Fibroblast of villous mesenchyme (primary cell): Measurements from ENCODE around the gene COQ8B. TPM values are rescaled to one million over a fixed set of nuclear protein-coding genes. Genes with fewer than 3 reads are reported as not detected.

ENCODE experiments used
- DNase-seq: peaks from one replicate; pipeline ENCODE4 v3.0.0-alpha.2; 2010; ENCODE audit warnings: low read depth
- H3K4me3 ChIP-seq: 2 replicates; pipeline ENCODE4 v1.5.1; 2011; ENCODE audit warnings: low read depth, mild to moderate bottlenecking, low read length
- CTCF ChIP-seq: IDR thresholded peaks from 2 replicates; pipeline ENCODE4 v1.5.1; 2012; ENCODE audit warnings: low read depth, mild to moderate bottlenecking, low read length; ENCODE audit not compliant: insufficient read depth
- total RNA-seq: library from RNA; depleted of rRNA; stranded (reverse); fragments of >200 nt; gene quantifications from 2 replicates; pipeline ENCODE4 v1.2.3, GENCODE V29; 2012

The COQ8B gene
- total RNA-seq, 1 donor = 32.0 TPM

DNA sequence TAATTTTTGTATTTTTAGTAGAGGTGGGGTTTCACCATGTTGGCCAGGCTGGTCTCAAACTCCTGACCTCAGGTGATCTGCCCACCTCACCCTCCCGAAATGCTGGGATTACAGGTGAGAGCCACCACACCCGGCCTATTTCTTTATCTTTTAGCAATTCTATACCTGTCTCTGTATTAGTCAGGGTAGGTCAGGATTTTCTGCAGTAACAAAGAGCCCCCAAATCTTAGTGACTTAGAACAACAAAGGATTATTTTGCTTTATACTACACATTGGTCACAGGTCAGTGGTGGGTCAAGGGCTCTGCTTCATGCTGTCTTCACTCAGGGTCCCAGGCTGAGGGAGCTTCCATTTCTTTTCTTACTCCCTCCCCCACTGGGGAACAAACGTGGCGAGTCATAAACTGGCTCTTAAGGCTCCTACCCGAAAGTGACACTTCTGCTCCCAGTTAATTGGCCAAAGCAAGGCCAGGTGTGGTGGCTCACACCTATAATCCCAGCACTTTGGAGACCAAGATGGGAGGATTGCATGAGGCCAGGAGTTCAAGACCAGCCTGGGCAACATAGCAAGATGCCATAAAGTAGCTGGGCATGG is 7.1 kb upstream of the COQ8B start:
- no peak overlapping the region for H3K4me3 ChIP-seq
- DNase-seq = no peak
- TF ChIP-seq CTCF = no peak

DNA sequence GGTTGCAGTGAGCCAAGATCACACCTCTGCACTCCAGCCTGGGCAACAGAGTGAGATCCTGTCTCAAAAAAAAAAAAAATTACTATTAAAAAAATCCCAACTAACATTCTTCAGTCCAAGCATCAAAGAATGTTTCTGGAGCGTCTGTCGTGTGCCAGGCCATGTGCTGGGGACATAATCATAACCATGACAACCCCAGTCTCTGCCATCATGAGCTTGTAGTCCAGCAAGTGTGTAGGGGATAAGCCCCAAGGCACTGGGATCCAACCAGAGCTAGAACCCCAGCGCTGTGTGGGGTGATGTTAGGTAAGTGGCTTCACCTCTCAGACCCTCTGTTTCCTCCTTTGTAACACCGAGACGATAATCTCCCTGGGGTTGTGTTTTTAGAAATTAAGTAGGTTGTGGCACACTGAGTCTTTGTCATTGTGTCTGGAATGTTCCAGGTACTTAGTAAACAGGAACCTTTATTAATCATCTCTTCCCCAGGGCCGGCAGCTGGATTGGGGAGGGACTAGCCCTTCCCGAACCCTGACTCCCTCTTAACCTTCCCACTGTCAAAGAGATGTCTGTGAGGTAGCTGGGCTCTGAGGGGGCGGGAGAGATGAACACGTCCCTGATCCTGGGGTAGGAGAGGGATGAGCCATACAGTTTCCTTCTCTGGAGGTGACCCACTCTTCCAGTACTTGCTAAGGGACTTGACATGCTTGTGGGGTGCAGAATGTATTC is 5.4 kb upstream of the COQ8B start:
- DNase-seq = peak; percentile 34
- TF ChIP-seq CTCF = no peak
- H3K4me3 ChIP-seq = peak overlapping the region; percentile 36

DNA sequence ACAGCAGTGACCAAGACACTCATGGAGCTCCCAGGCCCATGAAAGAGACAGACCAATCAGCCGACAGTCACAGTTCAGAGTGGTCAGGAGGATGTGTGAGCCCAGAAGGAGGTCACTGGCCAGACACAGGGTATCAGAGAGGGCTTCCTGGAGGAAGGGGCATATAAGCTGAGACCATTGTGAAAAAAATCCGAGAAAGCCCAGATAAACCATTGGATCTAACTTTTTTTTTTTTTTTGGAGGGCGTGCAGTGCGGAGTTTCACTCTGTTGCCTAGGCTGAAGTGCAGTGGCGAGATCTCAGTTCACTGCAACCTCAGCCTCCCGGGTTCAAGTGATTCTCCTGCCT is 4.4 kb upstream of the COQ8B start:
- H3K4me3 ChIP-seq = peak overlapping the region; percentile 65
- TF ChIP-seq CTCF = no peak
- DNase-seq = peak; percentile 18

- DNase-seq = peak; percentile 21
- TF ChIP-seq CTCF = no peak
- peak overlapping the region; percentile 65 for H3K4me3 ChIP-seq
These were observed 2.8 kb upstream of the COQ8B start for GRCh38 chr19:40719414-40719894.

DNA sequence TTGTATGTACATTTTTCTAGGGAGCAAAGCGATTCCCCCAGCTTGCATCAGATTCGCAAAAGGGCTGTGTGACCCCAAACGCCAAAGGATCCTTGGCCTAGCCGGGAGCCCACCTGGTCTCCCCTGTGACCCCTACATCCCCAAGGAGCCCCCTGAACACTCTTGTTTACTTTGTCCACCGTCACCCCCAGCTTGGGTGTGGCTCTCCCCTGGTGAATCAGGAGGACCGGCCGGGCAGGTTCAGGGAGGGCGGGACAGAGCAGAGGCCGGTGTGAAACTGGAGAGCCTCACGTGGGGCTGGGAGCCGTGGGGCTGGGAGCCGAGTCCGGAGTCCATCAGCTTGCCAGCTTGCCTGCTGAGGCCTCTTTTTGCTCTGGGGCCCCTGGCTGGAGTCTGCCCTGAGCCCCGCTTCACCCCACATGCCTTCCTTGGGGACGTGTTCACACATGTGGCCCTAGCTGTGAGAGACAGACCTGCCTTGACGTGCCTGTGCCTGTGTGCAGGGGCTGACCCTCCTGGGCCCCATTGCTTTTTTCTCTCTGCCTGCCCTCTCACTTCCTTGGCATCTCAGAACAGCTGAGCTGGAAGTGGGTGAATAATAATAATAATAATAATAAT is 2.2 kb upstream of the COQ8B start:
- DNase-seq = peak; percentile 69

More for the DNA sequence above, 2.2 kb upstream of the COQ8B start:
- no peak for TF ChIP-seq CTCF
- H3K4me3 ChIP-seq = peak overlapping the region; percentile 65
